Measurements from ENCODE around the gene WFDC12.

Gene WFDC12

DNA sequence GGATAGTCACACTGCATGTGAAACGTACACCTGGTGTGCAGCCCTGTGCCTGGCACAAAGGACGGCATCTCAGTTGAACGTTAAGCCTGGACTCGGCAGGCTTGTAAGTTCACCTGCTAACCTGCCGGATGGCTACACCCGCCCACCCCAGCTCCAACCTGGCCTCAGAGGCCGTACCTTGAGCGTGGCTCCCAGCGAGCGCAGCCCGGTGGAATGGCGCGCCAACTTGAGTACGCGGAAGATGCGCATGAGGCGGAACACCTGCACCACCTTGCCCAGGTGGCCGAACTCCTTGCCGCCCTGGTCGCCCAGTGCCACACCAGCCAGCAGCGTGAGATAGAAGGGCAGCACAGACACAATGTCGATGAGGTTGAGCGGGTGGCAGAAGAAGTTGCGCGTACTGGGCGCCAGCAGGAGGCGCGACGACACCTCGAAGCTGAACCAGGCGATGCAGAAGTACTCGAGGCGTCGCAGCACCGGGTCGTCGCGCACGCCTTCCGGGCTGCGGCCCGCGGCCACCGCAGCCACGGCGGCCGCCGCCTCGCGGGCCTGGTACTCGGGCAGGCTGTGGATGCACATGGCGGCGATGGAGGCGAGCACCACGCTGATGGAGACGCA lies 26.7 kb downstream of the WFDC12 start:
- Histone ChIP-seq H3K79me1 (ENCODE audit: low read length) (peaks cover 10% of the 10 kb centered on the region), H3K18ac (ENCODE audit: low read length) (no peak overlapping the region), H4K12ac (ENCODE audit: low read depth, low read length) (no peak overlapping the region), H2BK12ac (ENCODE audit: low read length) (no peak overlapping the region), H3K79me2 (ENCODE audit: control insufficient read depth, insufficient read depth, low read length, poor library complexity) (no peaks in the 10 kb centered on the region), H2BK120ac (ENCODE audit: insufficient read depth, low read length, poor library complexity) (no peak overlapping the region), H3K27ac (ENCODE audit: low read depth, low read length) (no peak overlapping the region), H2AK5ac (ENCODE audit: low read length) (peak overlapping the region; percentile 1), H3K23ac (ENCODE audit: low read length) (no peak overlapping the region), H3K4me2 (ENCODE audit: low read length) (no peak overlapping the region), H2BK5ac (ENCODE audit: low read depth, low read length, poor library complexity) (no peak overlapping the region), H4K91ac (ENCODE audit: low read depth, low read length) (no peak overlapping the region), H3K14ac (ENCODE audit: low read length) (no peak overlapping the region), H3K36me3 (ENCODE audit: control insufficient read depth in 1 of 2, insufficient read depth in 2 of 2, low read length in 2 of 2) (peaks cover 11 to 17% of the 10 kb centered on the region in 2 experiments), H3K4me3 (ENCODE audit: low read depth, low read length) (no peak overlapping the region), H3K4me1 (ENCODE audit: control insufficient read depth in 1 of 2, insufficient read depth in 2 of 2, low read length in 2 of 2) (peaks cover 6 to 8% of the 10 kb centered on the region in 2 experiments), H3K9ac (ENCODE audit: low read length) (no peak overlapping the region), H4K8ac (ENCODE audit: low read depth, low read length) (no peak overlapping the region), H3K27me3 (ENCODE audit: insufficient read depth, low read length) (no peaks in the 10 kb centered on the region), H3K4ac (ENCODE audit: low read depth, low read length) (no peak overlapping the region), H2AFZ (ENCODE audit: insufficient read depth, low read length, poor library complexity) (no peak overlapping the region), H3K9me3 (ENCODE audit: insufficient read depth, low read depth, low read length) (peaks cover 6% of the 10 kb centered on the region)
- no CpG with 5 or more reads among the region's 56 CpGs for whole genome bisulfite sequencing (ENCODE audit: extremely low coverage, insufficient coverage, insufficient read length)
- DNase-seq = peak in 1 of 2 donors; percentile 58

DNA sequence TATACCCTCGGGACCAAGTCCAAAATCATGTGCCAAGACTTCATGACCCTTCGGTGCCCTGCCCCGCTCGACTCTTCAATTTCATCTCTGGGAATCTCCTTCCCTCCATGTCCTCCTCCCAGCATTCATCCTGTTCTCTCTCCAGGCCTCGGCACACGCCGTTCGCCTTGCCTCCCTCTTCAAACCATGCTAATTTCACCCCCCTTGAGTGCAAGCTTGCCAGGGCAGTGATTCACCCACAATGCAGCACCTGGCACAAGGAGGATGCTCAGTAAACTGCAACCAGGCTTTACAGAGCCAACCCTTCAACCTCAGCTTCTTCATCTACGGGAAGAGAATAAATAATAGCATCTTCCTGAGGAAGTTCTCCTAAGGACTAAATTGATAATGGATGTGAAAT lies 27.5 kb downstream of the WFDC12 start:
- H3K36me3 ChIP-seq (ENCODE audit: control insufficient read depth in 1 of 2, insufficient read depth in 2 of 2, low read length in 2 of 2) = peaks cover 11 to 19% of the 10 kb centered on the region in 2 experiments
- H3K9me3 ChIP-seq (ENCODE audit: insufficient read depth, low read depth, low read length) = peaks cover 6% of the 10 kb centered on the region
- no CpG with 5 or more reads among the region's 9 CpGs for WGBS (ENCODE audit: extremely low coverage, insufficient coverage, insufficient read length)

GRCh38 chr20:45095805-45096238 lies 28.4 kb downstream of the WFDC12 start:
- WGBS (ENCODE audit: extremely low coverage, insufficient coverage, insufficient read length) = no CpG with 5 or more reads among the region's 7 CpGs
- Histone ChIP-seq H3K4ac (ENCODE audit: low read depth, low read length) (no peak overlapping the region), H4K12ac (ENCODE audit: low read depth, low read length) (no peak overlapping the region), H3K14ac (ENCODE audit: low read length) (no peak overlapping the region), H3K18ac (ENCODE audit: low read length) (no peak overlapping the region), H3K23ac (ENCODE audit: low read length) (no peak overlapping the region), H3K27ac (ENCODE audit: low read depth, low read length) (no peak overlapping the region), H3K4me3 (ENCODE audit: low read depth, low read length) (no peak overlapping the region), H2BK5ac (ENCODE audit: low read depth, low read length, poor library complexity) (no peak overlapping the region), H4K91ac (ENCODE audit: low read depth, low read length) (no peak overlapping the region), H3K36me3 (ENCODE audit: control insufficient read depth in 1 of 2, insufficient read depth in 2 of 2, low read length in 2 of 2) (peaks cover 11 to 19% of the 10 kb centered on the region in 2 experiments), H3K4me1 (ENCODE audit: control insufficient read depth in 1 of 2, insufficient read depth in 2 of 2, low read length in 2 of 2) (peaks cover 3 to 6% of the 10 kb centered on the region in 2 experiments), H3K4me2 (ENCODE audit: low read length) (no peak overlapping the region), H2AFZ (ENCODE audit: insufficient read depth, low read length, poor library complexity) (no peak overlapping the region), H4K8ac (ENCODE audit: low read depth, low read length) (no peak overlapping the region), H3K9ac (ENCODE audit: low read length) (no peak overlapping the region), H3K79me1 (ENCODE audit: low read length) (peaks cover 8% of the 10 kb centered on the region), H2AK5ac (ENCODE audit: low read length) (no peak overlapping the region), H3K9me3 (ENCODE audit: insufficient read depth, low read depth, low read length) (peaks cover 6% of the 10 kb centered on the region), H2BK12ac (ENCODE audit: low read length) (no peak overlapping the region), H2BK120ac (ENCODE audit: insufficient read depth, low read length, poor library complexity) (no peak overlapping the region), H3K27me3 (ENCODE audit: insufficient read depth, low read length) (no peaks in the 10 kb centered on the region), H3K79me2 (ENCODE audit: control insufficient read depth, insufficient read depth, low read length, poor library complexity) (no peaks in the 10 kb centered on the region)
- peak; percentile 62 to 86 for DNase-seq

More for the DNA sequence above, 27.5 kb downstream of the WFDC12 start:
- peaks cover 10% of the 10 kb centered on the region for H3K79me1 ChIP-seq (ENCODE audit: low read length)
- H4K12ac ChIP-seq (ENCODE audit: low read depth, low read length) = no peak overlapping the region
- H2BK5ac ChIP-seq (ENCODE audit: low read depth, low read length, poor library complexity) = no peak overlapping the region
- H4K91ac ChIP-seq (ENCODE audit: low read depth, low read length) = peak overlapping the region; percentile 42
- no peak overlapping the region for H2AFZ ChIP-seq (ENCODE audit: insufficient read depth, low read length, poor library complexity)
- no peaks in the 10 kb centered on the region for H3K79me2 ChIP-seq (ENCODE audit: control insufficient read depth, insufficient read depth, low read length, poor library complexity)
- no peak overlapping the region for H3K4me3 ChIP-seq (ENCODE audit: low read depth, low read length)
- no peak overlapping the region for H3K18ac ChIP-seq (ENCODE audit: low read length)
- H3K9ac ChIP-seq (ENCODE audit: low read length) = no peak overlapping the region
- DNase-seq = no peak
- no peak overlapping the region for H2AK5ac ChIP-seq (ENCODE audit: low read length)
- peaks cover 6 to 8% of the 10 kb centered on the region in 2 experiments for H3K4me1 ChIP-seq (ENCODE audit: control insufficient read depth in 1 of 2, insufficient read depth in 2 of 2, low read length in 2 of 2)
- H3K14ac ChIP-seq (ENCODE audit: low read length) = no peak overlapping the region
- no peak overlapping the region for H3K23ac ChIP-seq (ENCODE audit: low read length)
- H4K8ac ChIP-seq (ENCODE audit: low read depth, low read length) = no peak overlapping the region
- H2BK120ac ChIP-seq (ENCODE audit: insufficient read depth, low read length, poor library complexity) = no peak overlapping the region
- no peak overlapping the region for H3K4me2 ChIP-seq (ENCODE audit: low read length)
- no peaks in the 10 kb centered on the region for H3K27me3 ChIP-seq (ENCODE audit: insufficient read depth, low read length)
- no peak overlapping the region for H3K4ac ChIP-seq (ENCODE audit: low read depth, low read length)
- H3K27ac ChIP-seq (ENCODE audit: low read depth, low read length) = no peak overlapping the region
- no peak overlapping the region for H2BK12ac ChIP-seq (ENCODE audit: low read length)

- peaks cover 5% of the 10 kb centered on the region for H3K79me1 ChIP-seq (ENCODE audit: low read length)
- peak overlapping the region; percentile 18 for H2BK120ac ChIP-seq (ENCODE audit: insufficient read depth, low read length, poor library complexity)
- no peaks in the 10 kb centered on the region for H3K79me2 ChIP-seq (ENCODE audit: control insufficient read depth, insufficient read depth, low read length, poor library complexity)
- peak overlapping the region; percentile 3 for H3K4ac ChIP-seq (ENCODE audit: low read depth, low read length)
- WGBS (ENCODE audit: extremely low coverage, insufficient coverage, insufficient read length) = no CpG with 5 or more reads among the region's 11 CpGs
- H3K23ac ChIP-seq (ENCODE audit: low read length) = no peak overlapping the region
- H3K36me3 ChIP-seq (ENCODE audit: control insufficient read depth in 1 of 2, insufficient read depth in 2 of 2, low read length in 2 of 2) = peaks cover 11 to 19% of the 10 kb centered on the region in 2 experiments
- H3K18ac ChIP-seq (ENCODE audit: low read length) = peak overlapping the region; percentile 13
- peak overlapping the region; percentile 67 for H4K91ac ChIP-seq (ENCODE audit: low read depth, low read length)
- peak overlapping the region; percentile 45 for H2BK12ac ChIP-seq (ENCODE audit: low read length)
- H3K27ac ChIP-seq (ENCODE audit: low read depth, low read length) = no peak overlapping the region
- DNase-seq = no peak
- no peak overlapping the region for H3K4me3 ChIP-seq (ENCODE audit: low read depth, low read length)
- H3K14ac ChIP-seq (ENCODE audit: low read length) = peak overlapping the region; percentile 36
- H3K9me3 ChIP-seq (ENCODE audit: insufficient read depth, low read depth, low read length) = peaks cover 6% of the 10 kb centered on the region
- no peak overlapping the region for H2AFZ ChIP-seq (ENCODE audit: insufficient read depth, low read length, poor library complexity)
- H4K8ac ChIP-seq (ENCODE audit: low read depth, low read length) = peak overlapping the region; percentile 47
- peaks cover 0 to 6% of the 10 kb centered on the region in 2 experiments for H3K4me1 ChIP-seq (ENCODE audit: control insufficient read depth in 1 of 2, insufficient read depth in 2 of 2, low read length in 2 of 2)
- no peaks in the 10 kb centered on the region for H3K27me3 ChIP-seq (ENCODE audit: insufficient read depth, low read length)
- peak overlapping the region; percentile 24 for H2AK5ac ChIP-seq (ENCODE audit: low read length)
- H3K4me2 ChIP-seq (ENCODE audit: low read length) = no peak overlapping the region
- no peak overlapping the region for H4K12ac ChIP-seq (ENCODE audit: low read depth, low read length)
- no peak overlapping the region for H3K9ac ChIP-seq (ENCODE audit: low read length)
- H2BK5ac ChIP-seq (ENCODE audit: low read depth, low read length, poor library complexity) = peak overlapping the region; percentile 35
Measured at GRCh38 chr20:45094864-45095574, 29.2 kb downstream of the WFDC12 start.
